IPS-NIHi7 (cell line): Measurements from ENCODE around the gene FIGNL2.
A peak's percentile ranks its signal among the peaks of the same experiment; 100 is the strongest.

Source experiments
- DNase-seq: peaks from one replicate; pipeline ENCODE4 v3.0.0; 2012; ENCODE audit warnings: mixed read lengths; ENCODE audit errors: extremely low spot score

Gene FIGNL2

DNA sequence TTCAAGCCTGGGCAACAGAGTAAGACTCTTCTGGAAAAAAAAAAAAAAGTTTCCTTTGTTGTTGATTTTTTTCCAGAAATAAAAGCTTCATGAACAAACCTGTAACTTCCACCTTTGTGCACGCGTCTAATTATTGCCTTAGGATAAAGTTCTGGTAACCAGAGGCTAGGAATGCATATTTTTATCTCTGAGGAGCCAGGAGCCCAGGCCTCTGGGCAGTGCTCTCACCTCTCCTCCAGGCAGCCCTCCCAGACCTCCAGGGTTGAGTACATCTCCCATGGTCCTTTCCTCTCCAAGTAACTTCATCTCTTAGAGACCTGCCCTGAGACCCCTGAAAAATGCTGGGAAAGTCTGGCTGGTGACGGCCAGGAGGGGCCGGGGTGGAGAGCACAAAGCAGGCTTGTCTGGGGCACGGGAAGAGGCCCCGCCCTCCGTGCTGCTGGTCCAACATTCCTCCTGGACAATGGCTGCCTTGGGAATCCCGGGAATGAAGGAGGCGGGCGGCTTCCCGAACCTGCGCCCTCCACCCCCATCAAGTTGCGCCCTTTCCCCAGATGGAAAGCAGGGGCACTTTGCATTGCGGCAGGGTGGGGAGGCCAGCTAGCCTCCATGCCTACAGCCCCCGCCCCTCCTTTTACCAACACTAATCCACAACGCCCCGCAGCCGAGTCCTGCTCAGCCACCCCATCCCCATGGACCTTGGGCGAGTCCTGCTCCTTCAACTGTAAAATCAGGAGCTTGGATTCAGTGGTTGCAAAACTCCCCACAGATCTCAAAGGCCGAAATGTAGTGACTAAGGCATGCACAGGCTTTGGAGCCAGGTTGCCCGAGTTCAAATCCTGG, 7.3 kb upstream of the FIGNL2 start:
- DNase-seq = peak; percentile 89

- no peak for DNase-seq
Observed at GRCh38 chr12:51852404-51853137, 4.1 kb upstream of the FIGNL2 start.

DNA sequence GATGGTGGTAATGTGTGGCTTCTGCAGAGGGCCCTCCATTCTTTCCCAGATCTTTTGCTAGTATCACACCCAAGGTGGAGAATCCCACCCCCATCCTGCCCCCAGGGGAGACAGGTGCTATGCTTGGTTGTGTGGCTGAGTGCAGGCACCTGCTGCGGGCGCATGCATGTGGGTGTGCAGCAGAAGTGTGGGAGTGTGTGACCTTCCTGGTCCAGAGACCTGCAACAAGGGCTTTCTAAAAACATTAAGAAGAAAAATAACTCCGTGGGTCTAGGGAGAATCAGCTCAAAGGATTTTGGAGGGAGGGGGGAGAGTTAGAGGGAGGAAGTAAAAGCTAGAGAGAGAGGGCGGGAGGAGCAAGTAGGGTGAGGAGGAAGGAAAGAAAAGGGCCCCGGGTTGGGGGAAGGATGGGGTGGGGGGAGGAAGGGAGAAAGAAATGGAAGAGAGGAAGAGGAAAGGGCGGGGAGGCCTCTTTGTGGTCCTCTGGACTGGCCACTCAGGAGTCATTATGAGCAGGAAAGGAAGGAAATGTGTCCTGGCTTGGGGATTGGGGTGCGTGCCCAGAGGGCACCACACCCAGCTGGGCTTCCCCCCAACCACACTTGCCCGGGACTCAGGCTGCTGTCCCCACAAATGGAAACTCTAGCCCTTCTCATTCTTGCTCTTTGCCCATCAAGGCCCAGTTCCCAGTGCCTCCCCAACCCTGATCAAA, 3.1 kb upstream of the FIGNL2 start:
- DNase-seq = no peak

DNA sequence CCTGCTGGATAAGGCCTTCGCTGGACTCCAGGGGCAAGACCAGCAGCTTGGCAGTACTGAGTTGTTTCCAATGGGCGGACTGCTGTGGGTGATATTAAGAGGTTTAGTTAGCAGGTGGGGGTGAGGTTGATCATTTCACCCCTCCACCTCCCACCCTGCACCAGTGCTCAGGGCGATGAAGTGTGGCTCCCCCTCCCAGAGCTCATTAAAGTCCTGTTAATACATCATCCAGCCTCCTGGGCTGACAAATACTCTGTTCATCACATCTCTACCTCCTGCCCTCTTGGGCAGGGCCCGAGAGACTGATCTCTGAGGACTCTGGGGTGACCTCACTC, 2.4 kb upstream of the FIGNL2 start:
- DNase-seq = no peak

- no peak for DNase-seq
Observed at GRCh38 chr12:51850081-51850964, 1.8 kb upstream of the FIGNL2 start.

DNA sequence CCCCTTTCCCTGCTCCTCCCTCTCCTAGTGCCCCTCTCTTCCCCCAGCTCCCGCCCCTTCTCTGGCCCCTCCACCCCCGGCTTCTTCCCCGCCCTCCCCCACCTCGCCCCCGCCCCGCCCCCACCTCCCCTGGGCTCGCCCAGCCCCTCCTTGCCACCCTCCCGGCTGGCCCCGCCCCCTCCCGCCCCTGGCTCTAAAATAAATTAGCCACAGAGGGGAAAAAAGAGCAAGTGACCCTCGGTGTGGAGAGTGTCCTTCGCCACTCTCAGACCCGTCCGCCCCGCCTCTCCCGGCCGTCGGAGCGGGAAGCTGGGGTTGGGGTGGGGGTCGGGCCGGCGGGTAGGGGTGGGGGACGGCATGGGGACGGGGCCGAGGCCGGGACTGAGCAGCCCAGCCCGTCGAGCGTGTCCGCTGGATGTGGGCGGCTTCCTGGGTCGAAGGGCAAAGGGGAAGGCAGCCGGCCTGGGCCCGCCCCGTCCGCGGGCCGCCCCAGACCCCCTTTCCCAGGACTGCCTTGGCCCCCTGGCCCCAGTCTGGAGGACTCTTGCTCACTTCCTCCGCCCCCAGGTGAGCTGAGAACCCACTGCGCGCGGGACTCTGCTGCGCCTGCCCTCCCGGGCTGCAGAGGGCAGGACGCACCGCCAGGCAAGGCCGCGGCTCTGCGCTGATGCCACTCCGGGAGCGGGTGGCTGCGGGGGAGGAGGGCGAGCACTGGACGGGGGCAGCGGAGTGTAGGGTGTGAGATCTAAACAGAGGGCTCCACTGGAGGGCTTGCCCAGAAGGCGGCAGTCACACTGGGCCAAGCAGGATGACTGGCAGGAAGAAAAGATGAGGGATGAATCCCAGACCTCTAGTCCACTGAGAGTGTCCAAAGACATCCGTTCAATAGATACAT, 570 bp upstream of the FIGNL2 start:
- peak; percentile 90 for DNase-seq

GRCh38 chr12:51847643-51848325, 734 bp downstream of the FIGNL2 start:
- DNase-seq = no peak

- DNase-seq = peak; percentile 80
Observed at GRCh38 chr12:51846911-51847642, 1.4 kb downstream of the FIGNL2 start.

DNA sequence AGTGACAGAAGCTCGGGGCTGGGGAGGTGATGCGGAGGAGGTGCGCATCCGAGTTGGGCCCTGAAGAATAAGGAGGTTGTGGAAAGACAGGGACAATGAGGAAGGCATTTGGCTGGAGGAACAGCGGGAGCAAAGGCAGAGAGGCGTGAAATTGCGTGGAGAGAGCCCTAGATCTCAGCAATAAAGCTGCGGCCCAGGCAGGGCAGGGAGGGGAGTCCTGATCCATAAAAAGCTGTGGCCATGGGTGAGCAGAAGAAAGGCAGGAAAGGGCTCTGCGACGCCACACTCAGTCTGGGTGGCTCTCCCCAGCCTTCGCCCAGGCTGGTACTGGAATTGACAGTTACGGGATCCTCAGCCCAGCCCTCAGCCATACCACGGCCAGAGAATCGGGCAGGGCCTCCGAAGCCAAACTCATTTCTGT, 2.2 kb downstream of the FIGNL2 start:
- DNase-seq = no peak

DNA sequence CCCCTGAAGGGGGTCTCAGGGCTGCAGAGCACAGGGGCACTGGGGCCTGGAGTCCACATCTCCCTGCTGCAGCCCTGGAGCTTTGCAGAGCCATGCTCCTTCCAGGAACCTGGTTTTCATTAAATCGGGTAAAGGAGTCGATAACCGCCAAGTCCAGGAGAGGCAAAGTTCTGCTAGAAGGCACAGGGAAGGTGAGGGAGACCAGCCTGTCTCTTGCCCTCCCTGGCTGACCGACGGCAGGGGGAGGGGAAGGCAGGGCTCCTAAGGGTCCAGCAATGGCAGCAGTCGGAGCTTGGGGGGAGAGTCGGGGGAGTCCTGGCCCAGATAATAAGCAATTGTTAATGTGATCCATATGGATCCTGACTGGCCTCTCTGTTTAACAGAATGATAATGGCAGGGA, 3.0 kb downstream of the FIGNL2 start:
- no peak for DNase-seq

DNA sequence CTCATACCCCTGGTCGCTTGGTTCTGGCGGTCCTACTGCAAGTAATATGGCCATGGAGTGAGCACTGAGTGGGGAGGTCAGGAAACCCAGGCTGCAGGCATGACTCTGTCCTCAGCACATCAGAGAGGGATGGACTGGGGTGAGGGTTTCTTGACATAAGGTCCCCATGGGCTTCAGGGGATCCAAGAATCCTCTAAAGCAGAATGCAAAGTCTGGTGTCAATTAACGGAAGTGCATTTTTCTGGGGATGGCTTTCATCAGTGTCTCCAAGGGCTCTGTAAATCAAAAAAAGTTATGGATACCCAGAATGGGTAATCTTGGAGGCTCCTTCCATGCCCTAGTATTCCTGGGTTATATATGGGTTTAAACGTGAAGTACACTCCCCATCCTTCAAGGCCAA, 3.7 kb downstream of the FIGNL2 start:
- DNase-seq = no peak

GRCh38 chr12:51841727-51842126, 6.8 kb downstream of the FIGNL2 start:
- no peak for DNase-seq

DNA sequence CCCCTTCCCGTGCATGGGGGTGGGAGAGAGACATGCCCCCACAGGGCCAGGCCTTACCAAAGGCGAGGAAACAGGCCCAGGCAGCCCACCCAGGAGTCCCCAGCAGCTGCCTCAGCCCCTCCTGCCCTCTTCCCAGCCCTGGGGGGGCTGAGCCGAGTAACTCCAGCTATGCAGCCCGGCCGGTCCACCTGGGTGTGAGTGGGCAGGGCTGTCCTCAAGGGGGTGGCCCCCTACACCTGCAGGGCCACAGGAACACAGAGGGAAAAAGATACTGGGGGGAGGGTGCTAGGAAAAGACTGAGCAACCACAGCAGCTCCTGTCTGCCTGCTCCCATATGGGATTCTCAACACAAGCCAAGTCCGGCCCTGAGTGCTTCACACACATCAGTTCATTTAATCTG, 7.6 kb downstream of the FIGNL2 start:
- DNase-seq = no peak

- no peak for DNase-seq
Observed at GRCh38 chr12:51839310-51839947, 9.1 kb downstream of the FIGNL2 start.

DNA sequence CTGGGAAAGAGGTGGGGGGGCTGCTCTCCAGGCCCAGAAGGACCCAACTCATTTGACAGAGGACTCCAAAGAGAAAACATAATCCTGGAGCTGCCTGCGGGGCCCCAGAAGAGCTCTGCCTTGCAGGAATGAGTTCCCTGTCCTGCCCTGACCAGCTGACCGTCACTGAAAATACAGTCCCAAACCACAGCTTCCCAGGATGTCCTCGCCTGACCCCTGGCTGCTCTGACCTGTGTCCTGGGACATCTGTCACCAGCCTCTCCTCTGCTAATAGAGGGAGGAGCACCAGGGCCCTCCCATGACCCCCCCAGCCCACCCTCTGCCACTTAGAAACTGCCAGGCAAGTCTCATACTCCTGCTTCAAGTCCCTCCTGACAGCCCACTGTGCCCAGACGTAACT, 9.8 kb downstream of the FIGNL2 start:
- DNase-seq = no peak

- no peak for DNase-seq
Observed at GRCh38 chr12:51838036-51838435, 10.5 kb downstream of the FIGNL2 start.

GRCh38 chr12:51837286-51837685, 11.2 kb downstream of the FIGNL2 start:
- DNase-seq = no peak

- no peak for DNase-seq
Observed at GRCh38 chr12:51836827-51837173, 11.7 kb downstream of the FIGNL2 start.
